HCT116 (cell line): ENCODE measurements around the gene ACP4. TPM values are rescaled to one million over a fixed set of nuclear protein-coding genes. Genes with fewer than 3 reads are reported as not detected.

Source experiments
- ATAC-seq: fragments of 200-7000 bp; cut with Tn5 transposase; 2 replicates; pipeline ENCODE4 v1.9.1; 2020; ENCODE audit warnings: mild to moderate bottlenecking, moderate library complexity
- BruUV-seq: library from RNA; stranded (reverse); fragments of 400-500 nt; replicated peaks from 2 replicates; lab custom pipeline; 2021; lab: Mats Ljungman, UMichigan
- CTCF ChIA-PET: fragments of 300-600 bp; sonication (Branson Sonifier 250); formaldehyde crosslinking; loops from one replicate; lab custom pipeline; 2021; ENCODE audit warnings: antibody characterized with exemption; lab: Charles Lee
- POLR2A ChIA-PET: fragments of 300-600, 350-600 bp; sonication (Branson Sonifier 250); formaldehyde crosslinking; loops from one replicate; lab custom pipeline; 2021; ENCODE audit warnings: antibody characterized with exemption; lab: Charles Lee
- RAD21 ChIA-PET, 2 experiments: fragments of 300-600 bp; sonication (Branson Sonifier 250); formaldehyde crosslinking; loops; one replicate each; lab custom pipeline; 2023; ENCODE audit warnings: low total read pairs in 2 of 2; ENCODE audit not compliant: uncharacterized antibody in 2 of 2, unreplicated experiment in 2 of 2, low non-redundant PET in 1 of 2; lab: Charles Lee
- DNase-seq: peaks from one replicate; pipeline ENCODE4 v3.0.0-alpha.2; 2010; ENCODE audit warnings: low read depth, low spot score
- H2AFZ ChIP-seq: fragments of 200-600 bp; shearing (Covaris generic), sonication (generic); 2 replicates; pipeline ENCODE4 v1.6.1; 2017; ENCODE audit warnings: low read depth, mixed run types, mixed read lengths, antibody characterized with exemption, low read length; ENCODE audit not compliant: poor library complexity, severe bottlenecking
- H3K27ac ChIP-seq: 2 replicates; pipeline ENCODE4 v1.5.1; 2012; ENCODE audit warnings: low read depth, low read length
- H3K27me3 ChIP-seq: fragments of 200-600 bp; sonication (generic); 2 replicates; pipeline ENCODE4 v1.6.1; 2016; ENCODE audit warnings: mixed run types, low read length, mixed read lengths; ENCODE audit not compliant: insufficient read depth
- H3K36me3 ChIP-seq, 2 experiments: fragments of 200-500 bp in 1 of 2; fragments of 200-600 bp in 1 of 2; sonication (Bioruptor generic) in 1 of 2; sonication (generic) in 1 of 2; 2 replicates each; pipeline versions ENCODE4 v1.5.1 to v1.6.1; 2014 to 2016; ENCODE audit warnings: low read length in 2 of 2, inconsistent platforms in 1 of 2, mixed read lengths in 1 of 2, mixed run types in 1 of 2; ENCODE audit not compliant: insufficient read depth in 2 of 2, control insufficient read depth in 1 of 2
- H3K4me1 ChIP-seq, 2 experiments: fragments of 200-600 bp in 1 of 2; sonication (generic) in 1 of 2; 2 replicates each; pipeline versions ENCODE4 v1.5.1 to v1.6.1; 2012 to 2017; ENCODE audit warnings: low read length in 2 of 2, inconsistent platforms in 1 of 2, mild to moderate bottlenecking in 1 of 2, mixed read lengths in 1 of 2, mixed run types in 1 of 2, moderate library complexity in 1 of 2; ENCODE audit not compliant: insufficient read depth in 2 of 2, control insufficient read depth in 1 of 2
- H3K4me2 ChIP-seq: fragments of 200-600 bp; sonication (generic); 2 replicates; pipeline ENCODE4 v1.6.1; 2017; ENCODE audit warnings: mixed run types, low read length, mixed read lengths
- H3K4me3 ChIP-seq, 2 experiments: fragments of 200-600 bp in 1 of 2; sonication (generic) in 1 of 2; replicated peaks in 1 of 2; 2 replicates each; pipeline ENCODE4 v1.5.1; 2011 to 2016; ENCODE audit warnings: low read length in 2 of 2, control low read depth in 1 of 2, low read depth in 1 of 2, mild to moderate bottlenecking in 1 of 2, mixed read lengths in 1 of 2, mixed run types in 1 of 2
- H3K79me2 ChIP-seq: fragments of 200-600 bp; sonication (generic); 2 replicates; pipeline ENCODE4 v1.6.1; 2017; ENCODE audit warnings: mild to moderate bottlenecking, mixed run types, low read length, moderate library complexity, mixed read lengths; ENCODE audit not compliant: insufficient read depth
- H3K9ac ChIP-seq: fragments of 200-600 bp; sonication (generic); 2 replicates; pipeline ENCODE4 v1.6.1; 2016; ENCODE audit warnings: low read length, mixed read lengths
- H3K9me2 ChIP-seq: fragments of 200-600 bp; sonication (generic), shearing (Covaris generic); 2 replicates; pipeline ENCODE4 v1.6.1; 2017; ENCODE audit warnings: mixed run types, mild to moderate bottlenecking, moderate library complexity; ENCODE audit not compliant: insufficient read depth
- H3K9me3 ChIP-seq, 2 experiments: fragments of 200-500 bp in 1 of 2; fragments of 200-600 bp in 1 of 2; sonication (Bioruptor generic) in 1 of 2; sonication (generic) in 1 of 2; 2 replicates each; pipeline ENCODE4 v1.6.1; 2014 to 2017; ENCODE audit warnings: low read length in 2 of 2, mixed read lengths in 2 of 2, inconsistent platforms in 1 of 2, low read depth in 1 of 2, mild to moderate bottlenecking in 1 of 2, mixed run types in 1 of 2, moderate library complexity in 1 of 2; ENCODE audit not compliant: control insufficient read depth in 1 of 2, insufficient read depth in 1 of 2
- H4K20me1 ChIP-seq: fragments of 200-600 bp; sonication (generic), shearing (Covaris generic); 2 replicates; pipeline ENCODE4 v1.6.1; 2017; ENCODE audit warnings: mixed run types, mild to moderate bottlenecking, moderate library complexity; ENCODE audit not compliant: insufficient read depth
- CBX3 ChIP-seq: IDR thresholded peaks from 2 replicates; pipeline ENCODE4 v1.6.1; 2012; ENCODE audit warnings: low read depth
- CEBPB ChIP-seq: IDR thresholded peaks from 2 replicates; pipeline ENCODE4 v1.6.1; 2012; ENCODE audit warnings: low read depth
- EGR1 ChIP-seq: IDR thresholded peaks from 2 replicates; pipeline ENCODE4 v1.6.1; 2012; ENCODE audit warnings: low read depth
- ELF1 ChIP-seq: IDR thresholded peaks from 2 replicates; pipeline ENCODE4 v1.6.1; 2012; ENCODE audit warnings: low read depth, borderline replicate concordance
- EZH2phosphoT487 ChIP-seq: fragments of 200-600 bp; IDR thresholded peaks from 2 replicates; pipeline ENCODE4 v1.6.1; 2018; ENCODE audit warnings: antibody characterized with exemption, borderline replicate concordance
- POLR2A ChIP-seq: IDR thresholded peaks from 2 replicates; pipeline ENCODE4 v1.7.0; 2011; ENCODE audit warnings: borderline replicate concordance; ENCODE audit not compliant: insufficient read depth, insufficient read length; ENCODE audit errors: extremely low read depth
- POLR2AphosphoS5 ChIP-seq: IDR thresholded peaks from 2 replicates; pipeline ENCODE4 v1.6.1; 2011; ENCODE audit warnings: mild to moderate bottlenecking, low read depth, low read length, moderate library complexity
- RAD21 ChIP-seq: IDR thresholded peaks from 2 replicates; pipeline ENCODE4 v1.6.1; 2012; ENCODE audit warnings: low read depth, mild to moderate bottlenecking
- SIN3A ChIP-seq: IDR thresholded peaks from 2 replicates; pipeline ENCODE4 v1.6.1; 2012; ENCODE audit warnings: low read depth
- SRF ChIP-seq: IDR thresholded peaks from 2 replicates; pipeline ENCODE4 v1.6.1; 2012; ENCODE audit warnings: low read depth
- ZFX ChIP-seq: fragments of 450-650 bp; IDR thresholded peaks from 2 replicates; pipeline ENCODE4 v1.6.1; 2017
- ZNF274 ChIP-seq: fragments of 200-500 bp; sonication (Bioruptor generic); IDR thresholded peaks from 2 replicates; pipeline ENCODE4 v1.6.1; 2014; ENCODE audit warnings: mild to moderate bottlenecking, low read depth, low read length, inconsistent platforms
- intact Hi-C: fragments of 100-400 bp; cut with micrococcal nuclease; formaldehyde crosslinking; loops from 2 replicates; pipeline ENCODE4 v1.10.0; 2022
- total RNA-seq: library from RNA; stranded (reverse); gene quantifications from one replicate; pipeline ENCODE4 v1.2.1, GENCODE V29; 2021; ENCODE audit not compliant: unreplicated experiment
- TF ChIP-seq, protein P1 (sequence below), 3 experiments: fragments of 200-600 bp in 1 of 3; sonication (generic) in 1 of 3; IDR thresholded peaks in 2 of 3; conservative IDR thresholded peaks in 1 of 3; 2 replicates each; pipeline ENCODE4 v1.5.1; 2012 to 2017; ENCODE audit warnings: low read depth in 2 of 3, low read length in 2 of 3, antibody characterized with exemption in 1 of 3, borderline replicate concordance in 1 of 3, control low read depth in 1 of 3, mild to moderate bottlenecking in 1 of 3, mixed read lengths in 1 of 3, mixed run types in 1 of 3, moderate library complexity in 1 of 3; ENCODE audit not compliant: insufficient read depth in 1 of 3
- TF ChIP-seq, protein P2 (sequence below): IDR thresholded peaks from 2 replicates; pipeline ENCODE4 v1.6.1; 2012

The ACP4 gene
- total RNA-seq, 1 experiment from 2014 or later: not detected

DNA sequence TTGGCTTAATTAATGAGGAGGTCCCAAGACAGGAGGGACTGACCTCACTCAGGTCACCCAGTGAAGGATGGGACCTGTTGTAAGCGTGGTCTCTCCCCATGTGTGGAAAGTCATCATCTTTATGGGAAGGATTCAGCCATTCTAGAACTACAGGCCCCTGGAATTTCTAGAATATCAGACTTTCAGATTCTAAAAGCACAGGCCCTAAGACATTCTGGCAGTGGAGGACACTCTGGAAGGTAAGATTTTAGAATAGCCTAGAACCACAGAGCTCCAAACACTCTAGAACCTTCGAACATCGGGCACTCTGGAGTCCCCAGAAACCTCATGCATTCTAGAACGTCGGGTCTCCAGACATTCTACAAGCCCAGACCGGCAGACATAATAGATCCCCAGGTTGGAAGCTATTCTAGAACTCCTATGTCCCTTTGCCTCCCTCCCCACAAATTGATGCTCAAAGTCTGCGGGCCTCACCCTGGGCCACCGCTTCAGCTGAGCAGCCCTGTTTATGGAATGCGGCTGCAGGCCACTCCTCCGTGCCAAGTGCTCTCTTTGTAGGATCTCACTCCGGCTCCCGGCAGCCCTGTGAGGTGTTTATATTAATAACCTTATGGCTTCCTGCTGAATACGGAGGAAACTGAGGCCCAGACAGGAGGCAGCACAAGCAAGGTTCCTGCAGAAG, 45.0 kb downstream of the ACP4 start:
- peaks cover 15 to 29% of the 10 kb centered on the region in 2 experiments for H3K4me1 ChIP-seq
- intact Hi-C loops: no loop called here
- TSS peak; percentile 84 for BruUV-seq
- H3K9me3 ChIP-seq: no peaks in the 10 kb centered on the region
- peak overlapping the region; percentile 62 for H3K27ac ChIP-seq
- H3K27me3 ChIP-seq: no peaks in the 10 kb centered on the region
- ChIA-PET POLR2A (no interaction called here), RAD21 (no interaction called here), CTCF (no interaction called here)
- no peaks in the 10 kb centered on the region for H4K20me1 ChIP-seq
- peak overlapping the region; percentile 68 for H3K9ac ChIP-seq
- DNase-seq: no peak
- TF ChIP-seq EZH2phosphoT487 (no peak), POLR2A (no peak), POLR2AphosphoS5 (no peak), ZFX (no peak), CEBPB (no peak), CBX3 (no peak), ELF1 (no peak), ZNF274 (no peak), EGR1 (no peak), RAD21 (no peak), SRF (no peak), SIN3A (no peak)
- TF ChIP-seq, protein P1, sequence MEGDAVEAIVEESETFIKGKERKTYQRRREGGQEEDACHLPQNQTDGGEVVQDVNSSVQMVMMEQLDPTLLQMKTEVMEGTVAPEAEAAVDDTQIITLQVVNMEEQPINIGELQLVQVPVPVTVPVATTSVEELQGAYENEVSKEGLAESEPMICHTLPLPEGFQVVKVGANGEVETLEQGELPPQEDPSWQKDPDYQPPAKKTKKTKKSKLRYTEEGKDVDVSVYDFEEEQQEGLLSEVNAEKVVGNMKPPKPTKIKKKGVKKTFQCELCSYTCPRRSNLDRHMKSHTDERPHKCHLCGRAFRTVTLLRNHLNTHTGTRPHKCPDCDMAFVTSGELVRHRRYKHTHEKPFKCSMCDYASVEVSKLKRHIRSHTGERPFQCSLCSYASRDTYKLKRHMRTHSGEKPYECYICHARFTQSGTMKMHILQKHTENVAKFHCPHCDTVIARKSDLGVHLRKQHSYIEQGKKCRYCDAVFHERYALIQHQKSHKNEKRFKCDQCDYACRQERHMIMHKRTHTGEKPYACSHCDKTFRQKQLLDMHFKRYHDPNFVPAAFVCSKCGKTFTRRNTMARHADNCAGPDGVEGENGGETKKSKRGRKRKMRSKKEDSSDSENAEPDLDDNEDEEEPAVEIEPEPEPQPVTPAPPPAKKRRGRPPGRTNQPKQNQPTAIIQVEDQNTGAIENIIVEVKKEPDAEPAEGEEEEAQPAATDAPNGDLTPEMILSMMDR (IDR thresholded peaks at IDR 0.05 in 2 of 3, conservative IDR thresholded peaks at IDR 0.05 in 1 of 3; ENCODE audit: borderline replicate concordance in 1 of 3, insufficient read depth in 1 of 3, low read depth in 2 of 3, low read length in 2 of 3): no peak
- TF ChIP-seq, protein P2, sequence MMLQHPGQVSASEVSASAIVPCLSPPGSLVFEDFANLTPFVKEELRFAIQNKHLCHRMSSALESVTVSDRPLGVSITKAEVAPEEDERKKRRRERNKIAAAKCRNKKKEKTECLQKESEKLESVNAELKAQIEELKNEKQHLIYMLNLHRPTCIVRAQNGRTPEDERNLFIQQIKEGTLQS: no peak
- TF ChIP-seq, all 23 proteins: peak for 0
- H3K36me3 ChIP-seq: no peaks in the 10 kb centered on the region
- peak overlapping the region; percentile 55 to 60 for H3K4me3 ChIP-seq
- no peaks in the 10 kb centered on the region for H3K9me2 ChIP-seq
- peak overlapping the region; percentile 66 for H3K4me2 ChIP-seq
- no peaks in the 10 kb centered on the region for H3K79me2 ChIP-seq
- H2AFZ ChIP-seq: no peak overlapping the region
- ATAC-seq: peak; percentile 64
